ENCODE data around the gene CEACAM18. TPM values are rescaled to one million over a fixed set of nuclear protein-coding genes. Genes with fewer than 3 reads are reported as not detected.

CEACAM18 gene
- total and polyA plus RNA-seq, 7 experiments from 2014 or later, result not detected

- Mint-ChIP-seq H3K27me3 (peaks cover 15 to 61% (median 31%) of the 10 kb centered on the region in 5 donors), H3K4me1 (peaks cover 0 to 15% (median 0%) of the 10 kb centered on the region in 7 donors), H3K9me3 (peaks cover 0 to 2% (median 0%) of the 10 kb centered on the region in 11 donors), H3K27ac (no peak overlapping the region), H3K4me3 (no peak overlapping the region), H3K36me3 (no peaks in the 10 kb centered on the region)
- no peak for ATAC-seq
- Histone ChIP-seq H3K4me3 (ENCODE audit: low read length) (no peak overlapping the region), H3K27me3 (ENCODE audit: control insufficient read depth in 2 of 2, insufficient read depth in 2 of 2, low read length in 2 of 2) (no peaks in the 10 kb centered on the region), H3K27ac (ENCODE audit: low read depth, low read length) (no peak overlapping the region), H3K4me1 (ENCODE audit: control insufficient read depth in 2 of 2, insufficient read depth in 2 of 2, low read length in 2 of 2) (no peaks in the 10 kb centered on the region), H3K36me3 (ENCODE audit: control insufficient read depth in 2 of 3, insufficient read depth in 3 of 3, low read length in 3 of 3) (no peaks in the 10 kb centered on the region), H3K9me3 (ENCODE audit: control insufficient read depth in 2 of 3, low read length in 3 of 3) (no peaks in the 10 kb centered on the region)
- DNase-seq, result no peak
- ChIA-PET CTCF (no interaction called here), POLR2A (no interaction called here)
- intact Hi-C loops (cut with micrococcal nuclease), result no loop called here
These were observed 11.6 kb upstream of the CEACAM18 start for GRCh38 chr19:51466723-51467122.

- ChIA-PET CTCF (interaction anchor here (0.9 kb wide), 1 partner anchor 20 kb away, joined by 3 read pairs; no protein-coding TSS in a partner anchor), POLR2A (interaction anchor here (0.8 kb wide), 1 partner anchor 8 kb away, joined by 4 read pairs; no protein-coding TSS in a partner anchor)
- Histone ChIP-seq H3K4me1 (ENCODE audit: control insufficient read depth in 2 of 2, insufficient read depth in 2 of 2, low read length in 2 of 2) (no peaks in the 10 kb centered on the region), H3K27ac (ENCODE audit: low read depth, low read length) (no peak overlapping the region), H3K36me3 (ENCODE audit: control insufficient read depth in 2 of 3, insufficient read depth in 3 of 3, low read length in 3 of 3) (no peaks in the 10 kb centered on the region), H3K9me3 (ENCODE audit: control insufficient read depth in 2 of 3, low read length in 3 of 3) (no peaks in the 10 kb centered on the region), H3K4me3 (ENCODE audit: low read length) (no peak overlapping the region), H3K27me3 (ENCODE audit: control insufficient read depth in 2 of 2, insufficient read depth in 2 of 2, low read length in 2 of 2) (no peaks in the 10 kb centered on the region)
- Mint-ChIP-seq H3K27me3 (peaks cover 18 to 56% (median 29%) of the 10 kb centered on the region in 5 donors), H3K4me1 (peaks cover 0 to 19% (median 0%) of the 10 kb centered on the region in 7 donors), H3K36me3 (no peaks in the 10 kb centered on the region), H3K27ac (no peak overlapping the region), H3K4me3 (no peak overlapping the region), H3K9me3 (peaks cover 0 to 2% (median 0%) of the 10 kb centered on the region in 11 donors)
- DNase-seq (no peak), ATAC-seq (no peak)
- intact Hi-C loops (cut with micrococcal nuclease), result no loop called here
These were observed 10.3 kb upstream of the CEACAM18 start for GRCh38 chr19:51467864-51468544.

GRCh38 chr19:51468545-51468920 lies 9.8 kb upstream of the CEACAM18 start:
- DNase-seq (no peak), ATAC-seq (no peak)
- no peaks in the 10 kb centered on the region for H3K36me3 Mint-ChIP-seq
- Histone ChIP-seq H3K9me3 (ENCODE audit: control insufficient read depth in 2 of 3, low read length in 3 of 3) (no peaks in the 10 kb centered on the region), H3K27ac (ENCODE audit: low read depth, low read length) (no peak overlapping the region), H3K4me3 (ENCODE audit: low read length) (no peak overlapping the region), H3K4me1 (ENCODE audit: control insufficient read depth in 2 of 2, insufficient read depth in 2 of 2, low read length in 2 of 2) (no peaks in the 10 kb centered on the region), H3K27me3 (ENCODE audit: control insufficient read depth in 2 of 2, insufficient read depth in 2 of 2, low read length in 2 of 2) (no peaks in the 10 kb centered on the region), H3K36me3 (ENCODE audit: control insufficient read depth in 2 of 3, insufficient read depth in 3 of 3, low read length in 3 of 3) (no peaks in the 10 kb centered on the region)
- peaks cover 0 to 2% (median 0%) of the 10 kb centered on the region in 11 donors for H3K9me3 Mint-ChIP-seq
- intact Hi-C loops (cut with micrococcal nuclease), result no loop called here
- CTCF ChIA-PET, result interaction anchor here (0.9 to 1.0 kb wide), 2 partner anchors 21 to 27 kb away, joined by 3 read pairs; no protein-coding TSS in a partner anchor
- peaks cover 16 to 52% (median 25%) of the 10 kb centered on the region in 5 donors for H3K27me3 Mint-ChIP-seq
- no peak overlapping the region for H3K27ac Mint-ChIP-seq
- POLR2A ChIA-PET, result no interaction called here
- H3K4me3 Mint-ChIP-seq, result no peak overlapping the region
- peaks cover 0 to 19% (median 0%) of the 10 kb centered on the region in 7 donors for H3K4me1 Mint-ChIP-seq

GRCh38 chr19:51469162-51469561 lies 9.2 kb upstream of the CEACAM18 start:
- H3K27ac ChIP-seq (ENCODE audit: low read depth, low read length), result no peak overlapping the region
- ChIA-PET POLR2A (no interaction called here), CTCF (interaction anchor here (0.6 to 1.0 kb wide), 3 partner anchors 21 to 48 kb away, joined by 3 to 4 read pairs (median 3); no protein-coding TSS in a partner anchor)
- Mint-ChIP-seq H3K27me3 (peaks cover 19 to 50% (median 25%) of the 10 kb centered on the region in 5 donors), H3K4me3 (no peak overlapping the region), H3K9me3 (peaks cover 0 to 2% (median 0%) of the 10 kb centered on the region in 11 donors), H3K4me1 (peaks cover 0 to 19% (median 0%) of the 10 kb centered on the region in 7 donors), H3K27ac (peak overlapping the region in 1 of 9 donors; percentile 0), H3K36me3 (no peaks in the 10 kb centered on the region)
- no peaks in the 10 kb centered on the region for H3K27me3 ChIP-seq (ENCODE audit: control insufficient read depth in 2 of 2, insufficient read depth in 2 of 2, low read length in 2 of 2)
- ATAC-seq, result no peak
- no peaks in the 10 kb centered on the region for H3K4me1 ChIP-seq (ENCODE audit: control insufficient read depth in 2 of 2, insufficient read depth in 2 of 2, low read length in 2 of 2)
- intact Hi-C loops (cut with micrococcal nuclease), result no loop called here
- H3K4me3 ChIP-seq (ENCODE audit: low read length), result no peak overlapping the region
- no peaks in the 10 kb centered on the region for H3K9me3 ChIP-seq (ENCODE audit: control insufficient read depth in 2 of 3, low read length in 3 of 3)
- DNase-seq, result no peak
- no peaks in the 10 kb centered on the region for H3K36me3 ChIP-seq (ENCODE audit: control insufficient read depth in 2 of 3, insufficient read depth in 3 of 3, low read length in 3 of 3)

GRCh38 chr19:51469629-51470028 lies 8.7 kb upstream of the CEACAM18 start:
- ChIA-PET POLR2A (no interaction called here), CTCF (interaction anchor here (0.6 to 1.0 kb wide), 3 partner anchors 17 to 49 kb away, joined by 3 to 5 read pairs (median 4); no protein-coding TSS in a partner anchor)
- intact Hi-C loops (cut with micrococcal nuclease), result loop anchor here in 1 of 2 donors (5.0 kb wide), 1 partner anchor 168 kb away; no protein-coding TSS in a partner anchor
- Mint-ChIP-seq H3K9me3 (no peaks in the 10 kb centered on the region), H3K27ac (no peak overlapping the region), H3K36me3 (no peaks in the 10 kb centered on the region), H3K27me3 (peaks cover 19 to 49% (median 25%) of the 10 kb centered on the region in 5 donors), H3K4me3 (no peak overlapping the region), H3K4me1 (peaks cover 0 to 19% (median 0%) of the 10 kb centered on the region in 7 donors)
- H3K27ac ChIP-seq (ENCODE audit: low read depth, low read length), result no peak overlapping the region
- no peak overlapping the region for H3K4me3 ChIP-seq (ENCODE audit: low read length)
- no peak for ATAC-seq
- no peaks in the 10 kb centered on the region for H3K36me3 ChIP-seq (ENCODE audit: control insufficient read depth in 2 of 3, insufficient read depth in 3 of 3, low read length in 3 of 3)
- H3K4me1 ChIP-seq (ENCODE audit: control insufficient read depth in 2 of 2, insufficient read depth in 2 of 2, low read length in 2 of 2), result no peaks in the 10 kb centered on the region
- no peaks in the 10 kb centered on the region for H3K9me3 ChIP-seq (ENCODE audit: control insufficient read depth in 2 of 3, low read length in 3 of 3)
- DNase-seq, result no peak
- no peaks in the 10 kb centered on the region for H3K27me3 ChIP-seq (ENCODE audit: control insufficient read depth in 2 of 2, insufficient read depth in 2 of 2, low read length in 2 of 2)

- ChIA-PET POLR2A (no interaction called here), CTCF (interaction anchor here (1.2 to 1.4 kb wide), 3 partner anchors 9 to 54 kb away, joined by 3 to 8 read pairs (median 3); partner anchors contain the start of gene SIGLEC10)
- H3K4me3 Mint-ChIP-seq, result no peak overlapping the region
- ATAC-seq (no peak), DNase-seq (no peak)
- Histone ChIP-seq H3K4me3 (ENCODE audit: low read length) (no peak overlapping the region), H3K9me3 (ENCODE audit: control insufficient read depth in 2 of 3, low read length in 3 of 3) (no peaks in the 10 kb centered on the region), H3K27ac (ENCODE audit: low read depth, low read length) (no peak overlapping the region), H3K27me3 (ENCODE audit: control insufficient read depth in 2 of 2, insufficient read depth in 2 of 2, low read length in 2 of 2) (no peaks in the 10 kb centered on the region), H3K36me3 (ENCODE audit: control insufficient read depth in 2 of 3, insufficient read depth in 3 of 3, low read length in 3 of 3) (no peaks in the 10 kb centered on the region), H3K4me1 (ENCODE audit: control insufficient read depth in 2 of 2, insufficient read depth in 2 of 2, low read length in 2 of 2) (no peaks in the 10 kb centered on the region)
- peaks cover 0 to 19% (median 0%) of the 10 kb centered on the region in 7 donors for H3K4me1 Mint-ChIP-seq
- peaks cover 13 to 37% (median 21%) of the 10 kb centered on the region in 5 donors for H3K27me3 Mint-ChIP-seq
- H3K27ac Mint-ChIP-seq, result no peak overlapping the region
- H3K36me3 Mint-ChIP-seq, result no peaks in the 10 kb centered on the region
- intact Hi-C loops (cut with micrococcal nuclease), result loop anchor here in 1 of 2 donors (5.0 kb wide), 1 partner anchor 166 kb away; no protein-coding TSS in a partner anchor
- no peaks in the 10 kb centered on the region for H3K9me3 Mint-ChIP-seq
These were observed 7.4 kb upstream of the CEACAM18 start for GRCh38 chr19:51470966-51471365.
